ENCODE data around the gene GPR6. TPM values are rescaled to one million over a fixed set of nuclear protein-coding genes. Genes with fewer than 3 reads are reported as not detected.
A peak's percentile ranks its signal among the peaks of the same experiment; 100 is the strongest.

GPR6 gene
- total RNA-seq, 1 experiment from 2014 or later, result 0.20 TPM

DNA sequence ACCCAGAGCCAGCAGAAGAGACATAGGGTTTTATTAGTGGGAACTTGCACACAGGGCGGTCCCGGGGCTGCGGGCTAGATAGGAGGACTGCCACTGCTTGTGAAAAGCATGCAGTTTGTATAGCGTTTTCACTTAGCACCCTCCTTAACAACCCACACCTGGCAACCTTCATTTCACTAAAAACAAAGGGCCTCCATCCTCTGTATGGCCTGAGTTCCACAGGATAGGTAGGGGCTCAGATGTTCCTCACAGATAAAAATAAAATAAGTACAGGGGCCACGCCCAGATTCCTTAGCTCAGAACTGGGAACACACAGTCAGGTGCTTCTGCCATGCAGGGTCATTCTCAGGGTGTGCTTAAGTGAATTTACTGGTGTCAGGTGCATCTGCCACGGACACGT, 39.8 kb downstream of the GPR6 start:
- no peaks in the 10 kb centered on the region for H3K36me3 Mint-ChIP-seq (ENCODE audit: insufficient read depth in 1 of 3, low read depth in 3 of 3)
- TF ChIP-seq, protein P1, sequence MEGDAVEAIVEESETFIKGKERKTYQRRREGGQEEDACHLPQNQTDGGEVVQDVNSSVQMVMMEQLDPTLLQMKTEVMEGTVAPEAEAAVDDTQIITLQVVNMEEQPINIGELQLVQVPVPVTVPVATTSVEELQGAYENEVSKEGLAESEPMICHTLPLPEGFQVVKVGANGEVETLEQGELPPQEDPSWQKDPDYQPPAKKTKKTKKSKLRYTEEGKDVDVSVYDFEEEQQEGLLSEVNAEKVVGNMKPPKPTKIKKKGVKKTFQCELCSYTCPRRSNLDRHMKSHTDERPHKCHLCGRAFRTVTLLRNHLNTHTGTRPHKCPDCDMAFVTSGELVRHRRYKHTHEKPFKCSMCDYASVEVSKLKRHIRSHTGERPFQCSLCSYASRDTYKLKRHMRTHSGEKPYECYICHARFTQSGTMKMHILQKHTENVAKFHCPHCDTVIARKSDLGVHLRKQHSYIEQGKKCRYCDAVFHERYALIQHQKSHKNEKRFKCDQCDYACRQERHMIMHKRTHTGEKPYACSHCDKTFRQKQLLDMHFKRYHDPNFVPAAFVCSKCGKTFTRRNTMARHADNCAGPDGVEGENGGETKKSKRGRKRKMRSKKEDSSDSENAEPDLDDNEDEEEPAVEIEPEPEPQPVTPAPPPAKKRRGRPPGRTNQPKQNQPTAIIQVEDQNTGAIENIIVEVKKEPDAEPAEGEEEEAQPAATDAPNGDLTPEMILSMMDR (conservative IDR thresholded peaks at IDR 0.05), result no peak
- Histone ChIP-seq H3K56ac (ENCODE audit: insufficient read length, low read depth, low read length) (no peak overlapping the region), H2BK15ac (ENCODE audit: low read depth, low read length) (no peak overlapping the region), H2BK120ac (ENCODE audit: low read depth, low read length, poor library complexity, severe bottlenecking) (no peak overlapping the region), H3K27me3 (ENCODE audit: insufficient read depth, low read length) (no peaks in the 10 kb centered on the region), H2BK20ac (ENCODE audit: low read depth, low read length, poor library complexity, severe bottlenecking) (no peak overlapping the region), H3K23me2 (ENCODE audit: insufficient read length, low read depth, low read length, poor library complexity, severe bottlenecking) (no peaks in the 10 kb centered on the region), H3K23ac (ENCODE audit: insufficient read length, low read depth, low read length) (no peak overlapping the region), H4K5ac (ENCODE audit: insufficient read length, low read depth, low read length) (no peak overlapping the region), H3T11ph (ENCODE audit: low read length) (no peak overlapping the region), H4K20me1 (ENCODE audit: control insufficient read depth, insufficient read depth, insufficient read length) (no peaks in the 10 kb centered on the region), H3K79me2 (ENCODE audit: insufficient read depth, low read length) (no peaks in the 10 kb centered on the region), H2AK5ac (ENCODE audit: insufficient read length, low read length) (no peak overlapping the region), H3K4ac (ENCODE audit: low read depth, low read length) (no peak overlapping the region), H3K14ac (ENCODE audit: insufficient read depth, low read length) (no peak overlapping the region), H3K9ac (ENCODE audit: extremely low read depth, insufficient read length, low read length) (no peak overlapping the region), H2BK12ac (ENCODE audit: insufficient read length, low read depth, low read length) (no peak overlapping the region), H2AFZ (ENCODE audit: low read length) (no peak overlapping the region), H3K27ac (ENCODE audit: insufficient read length, low read depth, low read length) (no peak overlapping the region), H3K4me1 (ENCODE audit: insufficient read depth, low read length) (peaks cover 2% of the 10 kb centered on the region; the same call in 1 of the 2 replicates), H3K4me2 (ENCODE audit: insufficient read depth, insufficient read length, low read length) (no peak overlapping the region), H3K9me3 (ENCODE audit: control insufficient read depth, low read depth, low read length) (no peaks in the 10 kb centered on the region), H4K91ac (ENCODE audit: insufficient read length, low read depth, low read length) (no peak overlapping the region), H3K79me1 (ENCODE audit: insufficient read depth, low read depth, low read length, poor library complexity, severe bottlenecking) (no peaks in the 10 kb centered on the region), H3K18ac (ENCODE audit: insufficient read length, low read depth, low read length) (no peak overlapping the region), H2BK5ac (ENCODE audit: insufficient read length, low read length) (no peak overlapping the region), H4K8ac (replicated peaks; ENCODE audit: insufficient read length, low read depth, low read length) (no peak overlapping the region)
- WGBS (ENCODE audit: extremely low coverage, insufficient read length, low lambda C conversion rate), result no CpG with 5 or more reads among the region's 7 CpGs
- peaks cover 2% of the 10 kb centered on the region; the same call in 1 of the 2 replicates for H3K27me3 Mint-ChIP-seq (ENCODE audit: low read depth)
- no peaks in the 10 kb centered on the region for H3K9me3 Mint-ChIP-seq
- no peak for DNase-seq
- 0 out of 4 replicates have a peak, but pooled peaks cover 0 to 4% of the 10 kb centered on the region in 2 experiments for H3K4me1 Mint-ChIP-seq
- H3K27ac Mint-ChIP-seq, result peak overlapping the region in 1 of 3 experiments; percentile 38; a peak in 2 of 7 replicates
- no peak overlapping the region for H3K4me3 Mint-ChIP-seq

Data from H9 (cell line).